ENCODE results near the gene EPC2. TPM values are rescaled to one million over a fixed set of nuclear protein-coding genes. Genes with fewer than 3 reads are reported as not detected.

Gene EPC2
- total RNA-seq, 4 donors from 2014 or later, result 13.1 to 21.8 (median 14.6) TPM

GRCh38 chr2:148816176-148816575 is 171.6 kb downstream of the EPC2 start:
- TF ChIP-seq CTCF (IDR thresholded peaks at IDR 0.05 in 4 of 5, conservative IDR thresholded peaks at IDR 0.05 in 1 of 5), result no peak
- no peak for TF ChIP-seq POLR2A (IDR thresholded peaks at IDR 0.05)
- H3K9me3 ChIP-seq, result no peaks in the 10 kb centered on the region
- H3K27me3 ChIP-seq, result peaks cover 0 to 3% (median 0%) of the 10 kb centered on the region in 3 donors

GRCh38 chr2:148817210-148817708 is 172.7 kb downstream of the EPC2 start:
- Histone ChIP-seq H3K36me3 (no peaks in the 10 kb centered on the region), H3K9me3 (no peaks in the 10 kb centered on the region), H3K4me1 (peaks cover 0 to 3% of the 10 kb centered on the region in 2 donors), H3K27me3 (peaks cover 0 to 3% (median 0%) of the 10 kb centered on the region in 3 donors), H3K4me3 (peak overlapping the region in 1 of 4 donors; percentile 13), H3K27ac (peak overlapping the region in 1 of 4 donors; percentile 16)
- DNase-seq (no peak), ATAC-seq (peak in 1 of 2 donors; percentile 41)
- TF ChIP-seq POLR2A (IDR thresholded peaks at IDR 0.05) (no peak), CTCF (IDR thresholded peaks at IDR 0.05 in 4 of 5, conservative IDR thresholded peaks at IDR 0.05 in 1 of 5) (no peak)
- in situ Hi-C loops (cut with MboI; ENCODE audit: low sequenced_read_pairs in 4 of 4), result no loop called here
- intact Hi-C loops (cut with DNase I; ENCODE audit: low total_unique reads), result no loop called here

More at GRCh38 chr2:148816176-148816575, 171.6 kb downstream of the EPC2 start:
- ATAC-seq (no peak), DNase-seq (no peak)
- Histone ChIP-seq H3K27ac (no peak overlapping the region), H3K4me3 (no peak overlapping the region), H3K4me1 (peaks cover 0 to 3% of the 10 kb centered on the region in 2 donors), H3K36me3 (no peaks in the 10 kb centered on the region)
- intact Hi-C loops (cut with DNase I; ENCODE audit: low total_unique reads), result no loop called here
- in situ Hi-C loops (cut with MboI; ENCODE audit: low sequenced_read_pairs in 4 of 4), result no loop called here

- TF ChIP-seq CTCF (IDR thresholded peaks at IDR 0.05 in 4 of 5, conservative IDR thresholded peaks at IDR 0.05 in 1 of 5) (no peak), POLR2A (IDR thresholded peaks at IDR 0.05) (no peak)
- intact Hi-C loops (cut with DNase I; ENCODE audit: low total_unique reads) (no loop called here), in situ Hi-C loops (cut with MboI; ENCODE audit: low sequenced_read_pairs in 4 of 4) (no loop called here)
These were observed 174.6 kb downstream of the EPC2 start for GRCh38 chr2:148819019-148819585.

GRCh38 chr2:148824190-148824589 is 179.6 kb downstream of the EPC2 start:
- ATAC-seq (no peak), DNase-seq (no peak)
- H3K4me3 ChIP-seq, result no peak overlapping the region
- intact Hi-C loops (cut with DNase I; ENCODE audit: low total_unique reads), result no loop called here
- in situ Hi-C loops (cut with MboI; ENCODE audit: low sequenced_read_pairs in 4 of 4), result no loop called here
- no peaks in the 10 kb centered on the region for H3K4me1 ChIP-seq
- no peaks in the 10 kb centered on the region for H3K27me3 ChIP-seq
- no peaks in the 10 kb centered on the region for H3K9me3 ChIP-seq
- no peaks in the 10 kb centered on the region for H3K36me3 ChIP-seq
- no peak overlapping the region for H3K27ac ChIP-seq
- TF ChIP-seq CTCF (IDR thresholded peaks at IDR 0.05 in 4 of 5, conservative IDR thresholded peaks at IDR 0.05 in 1 of 5), result no peak
- TF ChIP-seq POLR2A (IDR thresholded peaks at IDR 0.05), result no peak

More at GRCh38 chr2:148819019-148819585, 174.6 kb downstream of the EPC2 start:
- Histone ChIP-seq H3K27ac (no peak overlapping the region), H3K9me3 (no peaks in the 10 kb centered on the region), H3K27me3 (peaks cover 0 to 3% (median 0%) of the 10 kb centered on the region in 3 donors), H3K36me3 (no peaks in the 10 kb centered on the region), H3K4me1 (peaks cover 0 to 3% of the 10 kb centered on the region in 2 donors), H3K4me3 (no peak overlapping the region)
- DNase-seq (no peak), ATAC-seq (no peak)
